Astrocyte of the hippocampus (primary cell): ENCODE results near the gene NRIP3.
"Not testable (repeated sequence)": the region's sequence is repeated elsewhere in the genome, so short reads cannot be mapped to it uniquely, and the experiment has no call there.

Source experiments
- DNase-seq: peaks from one replicate; pipeline ENCODE4 v3.0.0; 2011; ENCODE audit warnings: low read depth, low spot score

NRIP3 gene

DNA sequence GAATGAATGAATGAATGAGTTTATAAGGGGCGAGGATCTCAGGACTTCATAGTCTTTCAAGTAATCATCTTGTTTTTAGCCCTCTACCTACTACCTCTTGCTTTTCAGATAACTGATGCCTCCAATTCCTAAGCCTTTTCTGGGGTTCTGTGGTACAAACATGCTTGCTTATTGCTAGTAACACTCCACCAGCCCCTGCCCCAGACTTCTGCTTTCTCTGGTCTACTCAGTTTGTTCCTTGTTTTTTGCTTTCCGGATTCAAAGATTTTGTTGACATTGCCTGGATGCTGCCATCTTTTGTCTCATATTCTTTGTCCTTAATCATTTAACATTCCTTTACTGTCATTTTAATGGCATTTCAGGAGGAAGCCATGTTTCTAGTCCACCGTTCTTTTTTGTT lies 30.7 kb downstream of the NRIP3 start:
- no peak for DNase-seq

DNA sequence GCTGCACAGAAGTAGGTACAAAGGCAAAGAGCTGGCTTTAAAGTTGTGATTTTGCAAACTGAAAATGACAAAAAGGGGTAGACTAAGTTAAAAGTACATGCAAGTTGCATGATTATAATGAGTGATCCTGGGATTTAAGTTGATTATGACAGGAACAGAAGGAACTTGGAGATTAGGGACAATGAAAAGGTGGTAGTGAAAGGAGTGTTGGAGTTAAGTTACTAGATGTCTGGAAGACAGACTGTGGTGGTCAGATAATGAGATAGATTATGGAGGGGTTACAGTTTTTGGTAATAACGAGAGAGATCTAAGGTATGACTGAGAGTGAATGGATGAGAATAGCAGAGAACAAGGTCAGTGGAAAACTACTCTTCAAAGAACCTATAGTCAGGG lies 31.9 kb downstream of the NRIP3 start:
- DNase-seq = no peak

DNA sequence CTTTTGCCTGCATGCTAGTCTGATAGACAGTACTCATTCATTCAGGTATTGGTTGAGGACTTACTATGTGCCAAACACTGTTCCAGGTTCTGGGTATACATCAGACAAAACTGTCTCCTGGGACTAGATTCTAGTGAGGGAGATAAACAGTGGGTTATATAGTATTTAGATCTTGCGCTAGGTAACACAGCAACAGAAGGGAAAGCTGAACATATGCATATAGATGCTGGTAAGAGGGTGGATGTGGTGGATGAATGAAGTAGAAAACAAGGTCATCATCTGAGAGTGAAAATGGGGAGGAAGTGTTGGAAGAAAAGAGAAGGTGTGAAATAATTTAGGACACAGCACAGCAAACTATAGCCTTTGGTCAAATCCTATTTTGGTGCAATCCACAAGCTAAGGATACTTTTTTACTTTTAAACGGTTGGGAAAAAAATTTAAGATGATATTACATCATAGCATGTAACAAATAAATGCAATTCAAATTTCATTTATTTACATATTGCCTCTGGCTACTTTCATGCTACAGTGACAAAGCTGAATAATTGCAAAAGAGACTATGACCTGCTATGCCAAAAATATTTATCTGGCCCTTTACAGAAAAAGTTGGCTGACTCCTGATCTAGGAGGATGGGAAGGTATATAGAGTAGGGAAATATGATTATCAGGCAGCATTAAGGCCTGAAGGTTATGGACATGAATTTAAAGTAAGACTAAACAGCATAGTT lies 32.4 kb downstream of the NRIP3 start:
- DNase-seq = no peak

DNA sequence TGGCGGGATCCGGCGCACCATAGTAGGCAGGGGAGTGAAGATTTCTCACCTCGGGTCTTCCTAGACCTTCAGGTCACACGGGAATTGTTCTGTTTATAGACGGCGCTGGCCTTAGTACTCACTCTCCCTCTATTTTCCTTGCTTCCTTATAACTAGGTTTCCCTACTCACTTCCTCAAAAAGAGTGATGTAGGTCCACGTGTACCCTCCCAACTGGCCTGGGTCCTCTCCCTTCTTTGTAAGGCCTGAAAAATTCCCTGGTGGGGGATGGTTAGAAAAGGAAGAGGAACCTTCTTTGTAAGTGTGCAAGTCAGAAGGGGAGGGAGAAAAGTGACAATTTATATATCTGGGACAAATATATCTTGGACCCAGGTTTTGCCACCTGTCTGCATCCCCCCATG lies 36.6 kb downstream of the NRIP3 start:
- DNase-seq = no peak

DNA sequence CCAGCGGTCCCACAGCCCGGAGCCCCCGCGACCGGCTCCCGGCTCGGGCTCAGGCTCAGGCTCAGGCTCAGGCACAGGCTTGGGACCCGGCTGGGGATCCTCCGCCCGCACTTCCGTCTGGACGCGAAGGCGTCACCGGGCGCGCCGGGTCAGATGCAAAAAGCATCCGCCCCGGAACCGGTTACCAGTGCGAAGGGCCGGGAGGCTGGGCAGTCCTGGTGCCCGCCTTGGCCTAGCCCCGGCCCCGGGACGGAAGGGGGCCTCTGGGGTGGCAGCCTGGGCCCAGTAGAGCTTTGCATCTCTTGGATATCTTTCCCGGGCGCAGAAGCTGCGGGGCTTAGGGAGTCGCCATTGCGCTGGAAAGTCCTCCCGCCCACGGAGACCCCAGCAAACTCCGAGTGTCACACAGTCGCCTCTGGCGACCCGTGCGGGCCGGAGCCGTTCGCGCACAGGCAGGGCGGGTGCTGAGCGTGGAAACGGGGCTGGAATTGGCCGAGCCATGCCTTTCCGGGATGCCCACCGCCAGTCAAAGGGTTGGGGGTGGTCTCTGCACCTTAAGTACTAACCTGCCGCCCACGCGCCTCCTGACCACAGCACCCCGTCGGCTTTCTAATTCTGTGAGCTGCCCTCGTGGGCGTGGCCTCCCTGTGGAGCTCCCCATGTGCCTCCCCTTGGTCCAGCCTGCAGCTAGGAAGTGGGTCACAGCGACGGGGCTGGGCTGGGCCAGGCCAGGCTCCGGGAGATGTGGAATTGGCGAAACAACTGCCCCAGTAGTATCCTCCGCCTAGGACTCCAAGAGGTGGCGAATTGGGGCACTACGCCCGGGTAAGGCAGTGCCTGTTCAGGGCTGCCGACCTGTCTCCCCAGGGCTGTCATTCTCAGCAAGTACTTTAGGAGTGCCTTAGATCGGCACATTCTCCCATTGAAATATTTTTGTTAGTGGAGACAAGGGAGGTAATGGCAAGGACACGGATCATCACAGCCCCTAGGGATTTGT lies 39.2 kb downstream of the NRIP3 start, which contains the start of gene TMEM9B:
TSS of gene TMEM9B (minus strand) at position 119 of the 997 bp plus-strand sequence. CDS start 129 bp downstream, outside the sequence.
- DNase-seq = peak; percentile 96

DNA sequence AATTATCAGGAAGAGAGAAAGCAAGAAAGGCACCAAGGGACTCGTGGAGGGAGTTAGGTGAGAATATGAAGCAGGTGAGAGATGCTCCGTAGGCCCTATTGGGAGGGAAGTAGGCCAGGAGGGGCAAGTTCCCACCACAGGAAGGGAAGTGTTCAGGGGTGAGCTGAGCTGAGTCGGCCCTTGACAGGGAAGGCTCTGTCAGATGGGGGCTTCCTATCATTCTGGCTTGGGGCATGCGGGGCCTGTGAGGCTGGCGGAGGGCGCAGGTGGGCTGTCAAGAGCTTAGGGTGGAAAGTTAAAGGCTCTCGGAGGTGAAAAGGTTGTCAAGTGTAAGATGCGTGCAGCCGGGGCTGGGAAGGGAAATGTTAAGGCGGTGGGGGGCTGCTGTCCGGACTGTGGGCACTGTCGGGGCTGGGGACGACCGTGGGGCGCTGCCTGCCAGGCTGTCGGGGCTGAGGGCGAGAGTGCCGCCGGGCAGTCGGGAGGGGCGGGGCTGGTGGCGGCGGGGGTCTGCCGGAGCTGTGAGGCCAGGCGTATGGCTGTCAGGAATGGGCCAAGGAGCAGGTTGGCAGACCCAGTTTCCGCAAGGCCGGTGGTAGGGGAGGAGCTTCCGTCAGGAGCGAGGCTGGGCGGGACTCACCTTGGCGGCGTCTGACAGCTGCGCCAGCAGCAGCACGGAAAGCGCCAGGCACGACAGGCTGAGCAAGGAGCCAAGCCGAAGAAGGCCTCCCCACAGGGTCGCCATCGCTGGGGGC lies 40.1 kb downstream of the NRIP3 start:
- peak; percentile 88 for DNase-seq

DNA sequence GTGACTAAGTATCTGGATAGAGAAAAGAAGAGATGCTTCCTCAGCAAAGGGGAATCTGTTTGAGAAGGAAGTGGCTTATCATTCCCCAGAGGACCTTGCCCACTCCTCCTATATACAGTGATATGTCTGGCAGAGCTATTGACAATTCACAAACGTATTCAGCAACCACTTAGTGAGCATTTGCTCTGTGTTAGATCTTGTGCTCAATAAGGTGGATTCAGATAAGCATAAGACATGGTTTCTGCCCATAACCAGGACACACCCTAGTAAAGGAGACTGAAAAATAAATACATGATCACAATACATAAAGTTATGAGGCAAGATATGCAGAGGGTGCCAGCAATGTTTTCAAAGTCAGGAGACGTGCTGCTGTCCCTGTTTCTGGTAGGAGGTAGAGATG lies 41.0 kb downstream of the NRIP3 start:
- DNase-seq = no peak

DNA sequence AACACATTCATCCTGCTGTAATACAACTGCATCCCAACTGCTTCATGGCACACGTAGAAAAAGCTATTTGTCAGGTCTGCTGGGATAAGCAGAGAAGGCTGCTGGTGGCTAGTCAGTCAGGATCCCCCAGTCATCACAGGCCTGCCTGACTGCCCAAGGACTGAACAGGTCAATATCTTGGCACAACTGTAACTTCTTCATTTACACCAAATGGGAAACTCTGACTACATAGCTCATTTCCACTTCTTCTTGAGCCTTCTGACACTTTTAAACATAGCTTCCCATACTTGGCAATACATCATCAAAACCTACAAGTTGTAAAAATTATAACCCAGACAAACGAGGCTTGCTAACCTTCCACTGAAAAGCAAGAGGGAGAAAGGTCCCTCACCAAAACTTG lies 42.4 kb downstream of the NRIP3 start:
- DNase-seq = no peak

DNA sequence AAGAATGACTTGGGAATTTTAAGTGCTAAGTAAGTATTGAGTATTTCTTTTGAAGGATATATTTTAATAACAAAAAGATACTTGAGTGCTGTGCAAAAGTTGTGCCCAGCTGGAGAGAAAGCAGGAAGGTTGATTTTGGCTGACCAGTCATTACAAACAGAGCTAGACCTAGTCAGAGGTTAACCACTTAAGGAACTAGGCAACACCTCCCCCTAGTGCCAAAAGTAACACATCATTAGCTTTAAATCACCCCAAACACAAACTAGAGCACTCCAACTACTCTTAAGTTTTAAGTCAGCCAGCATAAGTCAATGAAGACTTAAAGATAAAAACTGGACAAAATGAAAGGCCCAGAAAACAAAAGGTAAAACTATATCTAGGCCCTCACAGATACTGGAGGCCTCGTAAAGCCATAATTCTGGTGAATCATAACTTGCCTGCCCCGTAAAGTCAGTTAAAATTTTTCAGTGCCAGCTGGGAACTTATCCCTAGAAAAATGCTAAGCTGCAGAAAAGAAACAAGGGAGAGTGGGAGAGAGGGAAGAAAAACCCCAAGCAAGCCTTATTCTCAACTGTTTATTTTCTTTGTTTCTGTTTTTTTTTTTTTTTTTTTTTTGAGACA lies 44.1 kb downstream of the NRIP3 start:
- peak; percentile 87 for DNase-seq

DNA sequence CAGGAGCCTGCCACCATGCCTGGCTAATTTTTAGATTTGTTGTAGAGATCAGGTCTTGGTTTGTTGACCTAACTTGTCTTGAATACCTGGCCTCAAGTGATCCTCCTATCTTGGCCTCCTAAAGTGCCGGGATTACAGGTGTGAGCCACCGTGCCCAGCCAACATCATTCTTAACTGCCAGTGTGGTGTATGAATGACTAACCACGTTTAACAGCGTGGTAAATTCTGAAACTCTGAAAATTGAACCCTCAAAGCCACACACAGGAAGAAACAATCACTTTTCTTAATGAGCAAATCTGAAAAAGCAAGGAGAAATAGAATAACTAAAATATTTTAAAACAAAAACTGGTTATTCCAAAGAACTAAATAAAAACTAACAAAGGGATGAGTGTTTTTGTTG lies 46.9 kb downstream of the NRIP3 start:
- DNase-seq = no peak

DNA sequence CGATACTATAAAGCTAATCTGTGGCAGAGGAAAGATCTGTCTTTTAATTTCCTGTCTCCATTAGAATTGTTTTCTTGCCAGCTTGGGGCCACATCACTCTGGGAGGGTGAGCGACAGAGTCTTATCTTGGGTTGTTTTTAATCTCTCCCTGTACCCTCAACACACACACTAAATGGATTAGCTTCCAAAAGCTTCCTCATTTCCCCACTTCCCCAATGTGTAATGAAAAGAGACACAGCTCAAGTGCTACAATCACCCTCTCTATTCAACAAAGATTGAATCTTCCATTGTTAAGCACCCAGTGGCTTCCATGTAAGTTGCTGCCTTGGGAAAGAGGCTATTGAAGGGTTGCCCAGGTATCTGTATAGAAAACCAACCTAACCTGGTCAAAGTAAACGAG lies 54.9 kb downstream of the NRIP3 start:
- no peak for DNase-seq

DNA sequence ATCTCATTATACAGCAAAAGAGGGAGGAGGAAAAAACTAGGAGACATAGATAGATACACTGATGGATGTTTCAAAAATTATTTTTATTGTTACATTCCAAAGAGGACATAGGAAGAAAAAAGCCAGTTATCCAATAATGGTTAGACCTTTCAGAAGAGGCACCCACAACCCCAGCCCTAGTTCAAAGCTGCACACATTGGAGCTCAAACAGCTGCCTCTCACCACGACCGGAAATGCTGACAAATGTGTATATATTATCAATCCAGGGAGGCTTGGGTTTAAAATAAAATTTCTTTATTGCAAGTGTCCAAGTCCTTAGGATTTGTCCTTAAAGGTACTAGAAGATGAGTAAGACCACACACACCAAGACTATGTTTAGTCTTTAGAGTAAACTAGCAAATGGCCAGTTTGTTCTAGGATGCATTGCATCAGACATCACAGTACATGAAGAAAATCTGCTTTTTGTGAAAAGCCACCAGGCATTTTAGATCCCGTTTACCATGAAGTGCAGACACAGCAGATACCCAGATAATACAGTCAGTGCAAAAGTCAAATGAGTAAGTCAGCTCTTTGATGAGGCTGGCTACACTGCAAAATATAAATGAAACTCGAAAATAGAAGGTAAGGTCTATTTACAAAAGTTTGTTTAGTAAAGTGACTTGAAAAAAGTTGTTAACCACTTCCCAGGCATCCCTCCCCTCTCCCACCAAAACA lies 56.4 kb downstream of the NRIP3 start:
- no peak for DNase-seq

DNA sequence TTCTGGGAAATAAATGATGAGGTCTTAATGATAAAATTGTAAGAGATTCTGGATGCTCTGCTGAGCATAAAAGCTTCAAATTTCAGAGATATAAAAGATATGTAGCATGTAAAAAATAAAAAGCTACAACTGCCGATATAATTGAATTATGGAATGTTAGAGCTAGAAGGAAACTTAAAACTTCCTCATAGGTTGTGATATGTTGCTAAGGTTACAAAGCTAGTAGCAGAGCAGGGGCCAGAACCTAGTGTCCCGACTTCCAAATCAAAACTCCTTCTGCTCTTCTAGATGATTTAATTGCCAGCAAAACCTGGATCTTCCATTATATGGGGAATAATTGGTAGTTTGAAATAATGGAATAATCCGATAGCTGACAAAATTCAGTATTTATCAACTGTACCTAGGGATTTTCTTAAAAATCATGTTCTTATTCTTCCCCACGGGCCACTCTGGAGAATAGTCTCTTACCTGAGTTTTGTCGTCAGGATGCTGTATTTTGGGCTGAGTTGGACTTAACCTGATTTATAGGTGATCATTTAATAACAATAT lies 61.2 kb downstream of the NRIP3 start, which contains the start of gene ASCL3:
TSS of gene ASCL3 (minus strand) at position 499 of the 549 bp plus-strand sequence. CDS start 4,855 bp downstream, outside the sequence.
- DNase-seq = no peak

DNA sequence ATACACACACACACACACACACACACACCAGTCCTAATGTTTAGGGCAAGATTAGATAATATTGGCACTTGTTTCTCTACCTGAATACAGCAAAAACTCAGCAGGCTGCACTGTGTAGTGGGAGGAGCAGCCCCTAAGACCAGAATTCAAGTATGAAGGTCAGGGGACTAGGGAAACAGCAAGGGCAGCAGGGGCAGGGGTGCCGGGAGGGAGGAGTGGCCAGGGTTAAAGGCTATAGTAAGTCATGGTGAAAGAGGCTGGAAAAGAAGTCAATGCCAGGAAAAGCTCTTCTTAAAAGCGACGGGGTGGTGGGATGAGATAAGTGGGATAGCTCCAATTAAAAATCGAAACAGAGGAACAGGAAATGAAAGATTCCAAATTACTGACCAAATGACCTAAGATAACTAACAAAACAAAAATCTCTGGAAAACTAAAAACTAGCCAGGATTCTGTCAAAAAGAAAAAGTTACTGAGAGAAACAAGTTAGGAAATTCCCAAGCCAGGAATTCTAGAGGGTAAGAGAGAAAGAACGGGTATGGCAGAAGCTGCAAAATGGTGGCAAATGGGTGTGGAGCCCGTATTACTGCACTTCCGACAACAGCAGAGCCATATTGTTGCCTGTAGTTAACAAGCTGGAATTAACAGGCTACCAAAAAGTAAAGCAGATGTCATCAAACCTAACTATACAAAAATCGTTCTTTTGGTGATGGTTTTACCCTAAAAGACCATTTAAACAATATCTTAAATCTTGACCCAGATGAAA lies 62.3 kb downstream of the NRIP3 start:
- DNase-seq = no peak

DNA sequence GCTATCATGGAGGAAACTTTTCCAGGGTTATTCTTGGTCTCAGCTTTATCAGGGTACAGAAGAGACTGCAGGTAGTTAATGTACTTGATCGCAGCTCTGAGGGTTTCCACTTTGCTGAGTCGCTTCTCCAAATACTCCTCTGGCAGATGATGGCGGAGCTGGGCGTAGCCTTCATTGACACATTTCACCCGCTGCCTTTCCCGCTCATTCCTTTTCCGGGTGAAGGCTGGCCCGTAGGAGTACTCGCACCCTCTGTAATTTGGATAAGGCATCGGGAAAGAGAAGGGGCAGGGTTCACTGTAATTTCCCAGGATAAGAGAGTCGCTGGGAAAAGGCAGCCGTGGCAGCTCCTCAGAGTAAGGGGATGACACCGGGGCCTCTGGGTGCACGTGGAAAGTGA lies 66.1 kb downstream of the NRIP3 start:
- DNase-seq = no peak

DNA sequence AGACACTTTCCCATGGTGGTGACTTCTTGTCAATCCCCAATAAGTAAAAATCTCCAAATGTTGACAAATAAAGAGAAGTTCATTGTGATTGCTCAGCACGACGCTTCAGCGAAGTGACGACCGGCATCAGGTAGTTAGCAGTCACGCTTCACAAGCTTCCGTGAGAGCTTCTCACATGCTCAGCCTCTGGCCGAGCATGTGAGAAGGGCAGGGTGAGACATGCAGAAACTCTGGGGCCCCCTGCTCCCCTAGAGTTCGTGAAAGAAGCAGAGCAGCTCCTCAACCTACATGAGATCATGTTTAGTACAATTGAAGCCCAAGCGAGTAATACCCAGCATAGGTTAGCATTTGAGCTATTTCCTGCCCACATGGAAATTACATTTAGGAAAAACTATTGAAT lies 66.6 kb downstream of the NRIP3 start:
- no peak for DNase-seq

DNA sequence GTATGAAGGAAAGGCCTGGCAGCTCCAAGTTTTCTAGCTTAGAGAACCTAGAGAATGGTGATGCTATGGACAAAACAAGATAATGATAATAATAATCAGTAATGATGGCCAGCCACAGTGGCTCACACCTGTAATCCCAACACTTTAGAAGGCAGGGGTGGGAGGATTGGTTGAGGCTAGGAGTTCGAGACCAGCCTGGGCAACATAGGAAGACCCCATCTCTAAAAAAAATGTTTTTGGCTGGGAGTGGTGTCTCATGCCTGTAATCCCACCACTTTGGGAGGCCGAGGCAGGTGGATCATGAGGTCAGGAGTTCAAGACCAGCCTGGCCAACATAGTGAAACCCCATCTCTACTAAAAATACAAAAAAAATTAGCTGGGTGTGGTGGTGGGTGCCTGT lies 68.0 kb downstream of the NRIP3 start:
- not testable (repeated sequence) for DNase-seq

DNA sequence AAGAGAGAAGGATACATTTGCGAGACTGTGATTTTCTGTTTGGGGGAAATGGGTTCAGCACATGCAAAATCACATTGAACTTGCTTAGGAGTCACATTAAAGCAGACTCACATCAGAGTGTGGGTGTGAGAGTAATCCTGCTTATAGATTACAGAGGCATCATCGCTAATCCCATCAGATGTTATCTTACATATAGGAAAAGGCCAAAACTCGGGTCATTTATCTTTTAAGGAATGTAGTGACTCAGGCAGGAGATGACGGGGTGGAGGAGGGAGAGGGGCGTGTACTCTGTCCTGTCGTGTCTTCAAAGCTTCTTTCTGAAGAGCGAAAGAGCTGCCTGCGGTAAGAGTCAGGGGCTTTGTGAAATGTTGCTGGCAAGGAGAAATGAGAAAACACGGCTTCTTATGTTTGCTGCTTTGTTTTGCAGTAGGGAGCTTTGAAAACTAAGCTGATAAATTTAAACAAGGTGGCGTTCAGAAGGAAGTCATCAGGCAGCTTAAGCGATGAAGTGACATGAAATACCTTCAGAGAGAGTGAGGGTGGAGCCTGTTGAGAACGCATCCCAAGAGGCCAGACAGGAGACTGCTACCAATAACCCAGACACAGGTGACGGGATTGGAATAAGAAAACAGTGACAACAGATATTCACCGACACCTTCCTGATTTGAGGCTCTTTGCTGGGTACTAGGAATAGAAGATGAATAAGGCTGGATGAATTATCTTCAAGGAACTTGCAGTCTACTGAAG lies 68.9 kb downstream of the NRIP3 start:
- DNase-seq = peak; percentile 76

DNA sequence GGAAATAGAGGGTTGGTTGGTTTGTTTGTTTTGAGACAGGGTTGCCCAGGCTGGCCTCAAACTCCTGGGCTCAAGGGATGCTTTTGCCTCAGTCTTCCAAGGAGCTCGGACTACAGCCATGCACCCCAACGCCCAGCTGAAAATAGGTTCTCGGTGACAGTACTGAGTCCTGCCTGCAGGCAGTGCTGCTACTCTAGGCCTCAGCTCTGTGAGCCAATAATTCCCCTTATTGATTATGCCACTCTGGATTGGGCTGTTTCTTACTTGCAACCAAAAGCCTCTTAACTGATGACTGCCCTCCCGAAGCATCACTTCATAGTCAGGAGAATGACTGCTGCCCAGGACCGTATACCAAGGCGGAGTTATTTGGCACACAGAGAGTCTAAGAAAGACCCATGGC lies 69.9 kb downstream of the NRIP3 start:
- no peak for DNase-seq
